Kidney (tissue), 14 donors: ENCODE data around the gene CCDC172. TPM values are rescaled to one million over a fixed set of nuclear protein-coding genes. Genes with fewer than 3 reads are reported as not detected.
A peak's percentile ranks its signal among the peaks of the same experiment; 100 is the strongest.

Source experiments
- DNase-seq, 5 donors: peaks; one replicate each; pipeline ENCODE4 v3.0.0-alpha.2; 2013 to 2020
- FAIRE-seq: peaks from 2 replicates; lab custom pipeline; 2012; peaks lifted over from hg19 to GRCh38; lab: Jason Lieb, UNC
- H3K27ac ChIP-seq, 2 donors: one replicate each; pipeline ENCODE4 v1.7.0; 2013; ENCODE audit warnings: low read depth in 2 of 2, low read length in 2 of 2, inconsistent platforms in 1 of 2
- H3K27me3 ChIP-seq: one replicate; pipeline ENCODE4 v1.7.1; 2013; ENCODE audit warnings: low read length, inconsistent platforms; ENCODE audit not compliant: control insufficient read depth, insufficient read depth
- H3K36me3 ChIP-seq, 3 donors: one replicate each; pipeline versions ENCODE4 v1.7.0 to v1.7.1; 2013; ENCODE audit warnings: low read length in 3 of 3, control low read depth in 1 of 3, inconsistent platforms in 1 of 3; ENCODE audit not compliant: insufficient read depth in 3 of 3, control insufficient read depth in 2 of 3
- H3K4me1 ChIP-seq, 3 donors: one replicate each; pipeline versions ENCODE4 v1.7.0 to v1.7.1; 2013; ENCODE audit warnings: low read length in 3 of 3, inconsistent platforms in 1 of 3, low read depth in 1 of 3; ENCODE audit not compliant: control insufficient read depth in 2 of 3, insufficient read depth in 2 of 3
- H3K4me3 ChIP-seq, 3 donors: one replicate each; pipeline versions ENCODE4 v1.7.0 to v1.8.1; 2013; ENCODE audit warnings: low read length in 3 of 3, control low read depth in 1 of 3, inconsistent platforms in 1 of 3
- H3K9ac ChIP-seq, 3 donors: one replicate each; pipeline versions ENCODE4 v1.7.0 to v1.7.1; 2013; ENCODE audit warnings: low read length in 3 of 3, control low read depth in 1 of 3, inconsistent platforms in 1 of 3
- H3K9me3 ChIP-seq, 3 donors: one replicate each; pipeline versions ENCODE4 v1.7.0 to v1.7.1; 2013; ENCODE audit warnings: low read length in 3 of 3, control low read depth in 1 of 3, inconsistent platforms in 1 of 3; ENCODE audit not compliant: control insufficient read depth in 2 of 3, insufficient read depth in 1 of 3
- CTCF ChIP-seq: IDR thresholded peaks from 3 replicates; pipeline ENCODE4 v1.5.1; 2012; ENCODE audit warnings: mild to moderate bottlenecking, moderate library complexity, borderline replicate concordance; ENCODE audit not compliant: insufficient read depth; ENCODE audit errors: extremely low read depth
- intact Hi-C: fragments of 100-400 bp; cut with DNase I; formaldehyde crosslinking; loops from one replicate; pipeline ENCODE4 v1.11.1; 2022
- polyA plus RNA-seq: library from polyadenylated mRNA; stranded (reverse); fragments of 350-450 nt; fragmentation: Illumina TruSeq; extraction: RNeasy Lipid Tissue Mini Kit (QIAGEN cat#74804); gene quantifications from one replicate; pipeline ENCODE4 v1.2.3, GENCODE V29; 2014; ENCODE audit warnings: low read depth, low replicate concordance; ENCODE audit not compliant: insufficient read depth
- total RNA-seq: library from RNA; stranded (reverse); fragmentation: NEBNext Ultra II Directional; extraction: Animal tissue kit (Norgen Biotek cat#: 25700); gene quantifications from one replicate; pipeline ENCODE4 v1.2.1, GENCODE V29; 2021
- donor health status: control.
- donor health status: control.
- donor health status: control.
- donor health status: control.
- donor health status: control.
- donor health status: DM: yes; HTN: yes; CAD: no.
- donor health status: Normal renal cell carcinoma (clear cell type).

The CCDC172 gene
- total and polyA plus RNA-seq, 2 donors from 2014 or later, result not detected

- DNase-seq (peak in 2 of 5 donors; percentile 50 to 52), FAIRE-seq (no peak)
- no peak for TF ChIP-seq CTCF
- Histone ChIP-seq H3K4me3 (no peak overlapping the region), H3K9me3 (no peaks in the 10 kb centered on the region), H3K4me1 (no peaks in the 10 kb centered on the region), H3K27me3 (no peaks in the 10 kb centered on the region), H3K36me3 (no peaks in the 10 kb centered on the region), H3K9ac (no peak overlapping the region), H3K27ac (no peak overlapping the region)
- intact Hi-C loops, result no loop called here
Observed at GRCh38 chr10:116311016-116311415, 13.2 kb upstream of the CCDC172 start.

- FAIRE-seq (no peak), DNase-seq (peak in 1 of 5 donors; percentile 9)
- intact Hi-C loops, result no loop called here
- Histone ChIP-seq H3K36me3 (no peaks in the 10 kb centered on the region), H3K4me1 (no peaks in the 10 kb centered on the region), H3K9me3 (no peaks in the 10 kb centered on the region), H3K27me3 (no peaks in the 10 kb centered on the region), H3K4me3 (no peak overlapping the region), H3K27ac (no peak overlapping the region), H3K9ac (no peak overlapping the region)
- no peak for TF ChIP-seq CTCF
Observed at GRCh38 chr10:116311706-116312490, 12.3 kb upstream of the CCDC172 start.

- no peak for TF ChIP-seq CTCF
- Histone ChIP-seq H3K4me1 (no peaks in the 10 kb centered on the region), H3K27ac (no peak overlapping the region), H3K9ac (no peak overlapping the region), H3K9me3 (no peaks in the 10 kb centered on the region), H3K27me3 (no peaks in the 10 kb centered on the region), H3K4me3 (no peak overlapping the region), H3K36me3 (no peaks in the 10 kb centered on the region)
- DNase-seq (no peak), FAIRE-seq (no peak)
- intact Hi-C loops, result no loop called here
Observed at GRCh38 chr10:116312548-116312947, 11.7 kb upstream of the CCDC172 start.

- peak in 1 of 5 donors; percentile 8 for DNase-seq
- TF ChIP-seq CTCF, result no peak
- Histone ChIP-seq H3K27ac (no peak overlapping the region), H3K9ac (no peak overlapping the region), H3K4me1 (no peaks in the 10 kb centered on the region), H3K9me3 (no peaks in the 10 kb centered on the region), H3K36me3 (no peaks in the 10 kb centered on the region), H3K4me3 (no peak overlapping the region), H3K27me3 (no peaks in the 10 kb centered on the region)
- intact Hi-C loops, result no loop called here
- no peak for FAIRE-seq
Observed at GRCh38 chr10:116316503-116316902, 7.7 kb upstream of the CCDC172 start.
